ENCODE results near the gene RNF5.

Gene RNF5

GRCh38 chr6:32152769-32153563 lies 25.2 kb upstream of the RNF5 start:
- no peak for DNase-seq

- DNase-seq, result peak; percentile 38
Measured at GRCh38 chr6:32153564-32154513, 24.4 kb upstream of the RNF5 start, which contains the start of gene PPT2. TSS of gene PPT2 (plus strand) at chr6:32154141. CDS start at chr6:32154595, 454 bp downstream.

GRCh38 chr6:32154514-32155161 lies 23.6 kb upstream of the RNF5 start:
- DNase-seq, result peak; percentile 23

- DNase-seq, result no peak
Measured at GRCh38 chr6:32156891-32157290, 21.3 kb upstream of the RNF5 start.

GRCh38 chr6:32158052-32158451 lies 20.2 kb upstream of the RNF5 start:
- no peak for DNase-seq

- no peak for DNase-seq
Measured at GRCh38 chr6:32163559-32164258, 14.5 kb upstream of the RNF5 start.

- no peak for DNase-seq
Measured at GRCh38 chr6:32164295-32164694, 13.9 kb upstream of the RNF5 start, which contains the start of gene EGFL8. TSS of gene EGFL8 (plus strand) at chr6:32164595. CDS start at chr6:32166166, 1,571 bp downstream.

- DNase-seq, result no peak
Measured at GRCh38 chr6:32166411-32167061, 11.7 kb upstream of the RNF5 start.

- DNase-seq, result no peak
Measured at GRCh38 chr6:32167154-32167760, 10.9 kb upstream of the RNF5 start.

GRCh38 chr6:32167761-32168262 lies 10.4 kb upstream of the RNF5 start:
- no peak for DNase-seq

GRCh38 chr6:32168350-32168749 lies 9.9 kb upstream of the RNF5 start:
- no peak for DNase-seq

- DNase-seq, result no peak
Measured at GRCh38 chr6:32168807-32169591, 9.2 kb upstream of the RNF5 start.

- no peak for DNase-seq
Measured at GRCh38 chr6:32170294-32170693, 7.9 kb upstream of the RNF5 start.

- DNase-seq, result no peak
Measured at GRCh38 chr6:32171234-32171633, 7.0 kb upstream of the RNF5 start.

GRCh38 chr6:32173051-32173727 lies 5.0 kb upstream of the RNF5 start:
- no peak for DNase-seq

- no peak for DNase-seq
Measured at GRCh38 chr6:32174416-32174815, 3.8 kb upstream of the RNF5 start.

GRCh38 chr6:32175322-32175710 lies 2.9 kb upstream of the RNF5 start:
- DNase-seq, result no peak

GRCh38 chr6:32175711-32176475 lies 2.3 kb upstream of the RNF5 start, which contains the start of gene AGPAT1:
TSS of gene AGPAT1 (minus strand) at chr6:32176084. CDS start at chr6:32171496, 4,588 bp downstream.
- peak; percentile 97 for DNase-seq

All from suppressor macrophage treated with lipopolysaccharide for 4 hours (primary cell).